ENCODE data around the gene PPP1R12B.
"Not testable (repeated sequence)": the region's sequence is repeated elsewhere in the genome, so short reads cannot be mapped to it uniquely, and the experiment has no call there.

GRCh38 chr1:202424260-202424659 is 75.8 kb downstream of the PPP1R12B start:
- TF ChIP-seq CTCF, EZH2 (IDR thresholded peaks at IDR 0.05): not testable (repeated sequence)

Data from neural progenitor cell (in vitro differentiated cells).